ENCODE data around the gene MRPL20.

MRPL20 gene

DNA sequence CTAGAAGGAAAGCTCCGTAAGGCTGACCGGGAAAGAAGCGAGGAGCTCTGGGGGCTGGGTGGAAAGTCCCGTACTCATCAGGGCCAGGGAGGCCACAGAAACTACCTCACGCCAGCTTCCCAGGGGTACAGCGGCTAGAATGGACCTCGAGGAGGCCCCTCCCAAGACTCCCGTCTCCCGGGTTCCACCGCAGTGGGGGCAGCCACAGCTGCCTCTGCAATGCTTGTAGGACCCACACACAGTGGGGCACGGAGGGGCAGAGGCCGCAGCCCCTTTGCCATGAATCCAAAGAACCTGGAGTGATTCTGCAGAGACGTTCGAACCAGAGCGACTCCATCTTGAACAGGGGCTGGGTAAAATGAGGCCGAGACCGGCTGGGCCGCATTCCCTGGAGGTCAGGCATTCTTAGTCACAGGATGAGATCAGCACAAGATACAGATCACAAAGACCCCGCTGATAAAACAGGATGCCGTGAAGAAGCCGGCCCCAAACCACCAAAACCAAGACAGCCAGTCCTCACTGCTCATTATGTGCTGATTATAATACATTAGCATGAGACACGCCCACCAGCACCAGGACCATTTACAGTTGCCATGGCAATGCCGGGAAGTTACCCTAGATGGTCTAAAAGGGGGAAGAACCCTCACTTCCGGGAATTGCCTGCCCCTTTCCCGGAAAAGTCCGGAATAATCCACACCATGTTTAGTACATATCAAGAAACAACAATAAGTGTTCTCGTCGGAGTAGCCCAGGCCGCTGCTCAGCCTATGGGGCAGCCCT lies 15.6 kb upstream of the MRPL20 start:
- no peak overlapping the region for H3K4me3 ChIP-seq (replicated peaks; ENCODE audit: low read depth, low read length)
- TF ChIP-seq, protein P1, sequence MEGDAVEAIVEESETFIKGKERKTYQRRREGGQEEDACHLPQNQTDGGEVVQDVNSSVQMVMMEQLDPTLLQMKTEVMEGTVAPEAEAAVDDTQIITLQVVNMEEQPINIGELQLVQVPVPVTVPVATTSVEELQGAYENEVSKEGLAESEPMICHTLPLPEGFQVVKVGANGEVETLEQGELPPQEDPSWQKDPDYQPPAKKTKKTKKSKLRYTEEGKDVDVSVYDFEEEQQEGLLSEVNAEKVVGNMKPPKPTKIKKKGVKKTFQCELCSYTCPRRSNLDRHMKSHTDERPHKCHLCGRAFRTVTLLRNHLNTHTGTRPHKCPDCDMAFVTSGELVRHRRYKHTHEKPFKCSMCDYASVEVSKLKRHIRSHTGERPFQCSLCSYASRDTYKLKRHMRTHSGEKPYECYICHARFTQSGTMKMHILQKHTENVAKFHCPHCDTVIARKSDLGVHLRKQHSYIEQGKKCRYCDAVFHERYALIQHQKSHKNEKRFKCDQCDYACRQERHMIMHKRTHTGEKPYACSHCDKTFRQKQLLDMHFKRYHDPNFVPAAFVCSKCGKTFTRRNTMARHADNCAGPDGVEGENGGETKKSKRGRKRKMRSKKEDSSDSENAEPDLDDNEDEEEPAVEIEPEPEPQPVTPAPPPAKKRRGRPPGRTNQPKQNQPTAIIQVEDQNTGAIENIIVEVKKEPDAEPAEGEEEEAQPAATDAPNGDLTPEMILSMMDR (IDR thresholded peaks at IDR 0.05; ENCODE audit: low read depth, low read length, missing control alignments): no peak
- no peak for DNase-seq (ENCODE audit: extremely low read depth, low read depth)

DNA sequence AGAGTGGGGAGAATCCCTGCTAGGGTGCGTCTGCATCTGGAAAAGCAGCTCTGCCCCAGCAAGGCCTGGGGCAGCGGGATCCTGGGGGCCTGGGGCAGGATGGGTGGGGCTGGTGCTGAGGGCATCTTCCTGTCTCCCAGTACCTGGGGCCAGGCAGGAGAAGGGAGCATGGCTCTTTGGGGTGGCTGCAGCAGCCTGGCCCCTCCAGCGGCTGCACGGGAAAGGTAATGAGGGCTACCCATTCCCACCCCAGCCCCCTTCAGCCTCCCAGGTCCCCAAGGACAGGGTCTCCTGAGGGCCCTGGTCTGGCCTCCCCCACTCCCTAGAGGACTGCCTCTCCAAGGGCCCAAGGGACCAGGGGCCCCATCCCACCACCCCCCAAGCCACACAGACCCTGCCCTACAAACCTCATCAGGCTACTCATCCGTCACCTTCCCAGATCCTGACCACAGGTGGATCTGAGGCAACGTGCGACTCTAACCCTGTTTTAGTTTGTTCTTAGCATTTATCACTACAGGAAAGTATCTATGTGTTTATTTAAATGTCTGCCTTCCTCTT lies 14.9 kb upstream of the MRPL20 start:
- DNase-seq (ENCODE audit: extremely low read depth, low read depth): no peak
- no peak overlapping the region for H3K4me3 ChIP-seq (replicated peaks; ENCODE audit: low read depth, low read length)
- TF ChIP-seq, protein P1 (IDR thresholded peaks at IDR 0.05; ENCODE audit: low read depth, low read length, missing control alignments): no peak

DNA sequence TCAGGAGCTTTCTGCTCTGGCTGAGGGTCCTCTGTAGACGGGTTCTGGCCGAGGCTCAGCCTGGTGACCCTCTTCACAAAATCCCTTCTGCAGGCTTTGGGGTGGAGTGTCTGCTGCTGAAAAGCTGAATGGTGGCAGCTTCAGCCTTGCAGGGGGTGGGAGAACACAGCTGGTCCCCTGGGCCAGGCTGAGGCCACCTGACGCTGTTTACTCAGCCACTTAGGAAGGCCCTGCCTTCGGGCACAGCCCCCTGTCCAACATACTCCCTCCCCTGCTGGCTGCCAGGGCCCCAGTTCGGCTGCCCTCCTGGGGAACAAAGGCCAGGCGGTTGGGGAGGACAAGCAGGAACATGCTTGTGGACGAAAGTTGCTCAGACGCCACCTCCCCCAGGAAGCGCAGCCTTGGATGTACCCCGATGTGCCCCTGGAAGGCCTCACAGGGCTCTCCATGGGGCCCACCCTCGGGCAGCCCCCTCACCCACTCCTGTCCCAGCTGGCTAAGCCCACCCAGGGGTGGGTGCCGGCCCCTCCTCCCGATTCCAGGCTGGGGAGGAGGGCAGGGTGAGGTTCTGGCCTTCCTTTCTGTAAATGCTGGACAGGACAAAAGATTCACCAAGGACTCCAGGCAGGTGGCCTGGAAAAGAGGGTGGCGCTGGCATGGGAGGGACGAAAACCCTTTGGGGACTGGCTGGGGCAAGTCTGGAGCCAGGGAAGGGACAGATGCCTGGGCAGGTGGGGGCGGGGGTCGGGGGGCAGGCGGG lies 14.2 kb upstream of the MRPL20 start, which contains the start of gene ANKRD65:
Gene ANKRD65, minus strand, starts transcription at position 130 of the 760 bp plus-strand sequence. CDS start 271 bp downstream, outside the sequence.
- TF ChIP-seq, protein P1 (IDR thresholded peaks at IDR 0.05; ENCODE audit: low read depth, low read length, missing control alignments): no peak
- H3K4me3 ChIP-seq (replicated peaks; ENCODE audit: low read depth, low read length): no peak within 1 kb of the TSS
- DNase-seq (ENCODE audit: extremely low read depth, low read depth): no peak

DNA sequence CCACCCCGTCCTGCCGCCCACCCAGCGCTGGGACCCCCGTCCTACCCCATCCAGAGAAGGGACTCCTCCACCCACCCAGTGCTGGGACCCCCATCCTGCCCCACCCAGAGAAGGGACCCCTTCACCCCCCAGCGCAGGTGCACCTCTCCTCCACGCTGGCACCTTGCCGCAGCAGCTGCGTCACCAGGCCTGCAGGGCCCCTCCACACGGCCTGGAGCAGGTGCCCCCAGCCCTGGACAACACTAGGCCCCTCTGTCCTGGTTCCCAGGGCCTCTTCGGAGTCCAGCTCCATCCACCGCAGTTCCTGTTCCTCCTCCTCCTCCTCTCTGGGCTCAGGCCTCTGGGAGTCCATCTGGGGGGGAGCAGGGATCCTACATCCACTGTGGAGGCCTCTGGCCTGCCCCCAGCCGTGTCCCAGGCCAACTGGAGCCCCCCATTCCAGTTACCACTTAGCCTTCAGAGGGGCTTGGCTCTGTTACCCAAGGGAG lies 13.6 kb upstream of the MRPL20 start:
- TF ChIP-seq, protein P1 (IDR thresholded peaks at IDR 0.05; ENCODE audit: low read depth, low read length, missing control alignments): no peak
- no peak for DNase-seq (ENCODE audit: extremely low read depth, low read depth)
- no peak overlapping the region for H3K4me3 ChIP-seq (replicated peaks; ENCODE audit: low read depth, low read length)

DNA sequence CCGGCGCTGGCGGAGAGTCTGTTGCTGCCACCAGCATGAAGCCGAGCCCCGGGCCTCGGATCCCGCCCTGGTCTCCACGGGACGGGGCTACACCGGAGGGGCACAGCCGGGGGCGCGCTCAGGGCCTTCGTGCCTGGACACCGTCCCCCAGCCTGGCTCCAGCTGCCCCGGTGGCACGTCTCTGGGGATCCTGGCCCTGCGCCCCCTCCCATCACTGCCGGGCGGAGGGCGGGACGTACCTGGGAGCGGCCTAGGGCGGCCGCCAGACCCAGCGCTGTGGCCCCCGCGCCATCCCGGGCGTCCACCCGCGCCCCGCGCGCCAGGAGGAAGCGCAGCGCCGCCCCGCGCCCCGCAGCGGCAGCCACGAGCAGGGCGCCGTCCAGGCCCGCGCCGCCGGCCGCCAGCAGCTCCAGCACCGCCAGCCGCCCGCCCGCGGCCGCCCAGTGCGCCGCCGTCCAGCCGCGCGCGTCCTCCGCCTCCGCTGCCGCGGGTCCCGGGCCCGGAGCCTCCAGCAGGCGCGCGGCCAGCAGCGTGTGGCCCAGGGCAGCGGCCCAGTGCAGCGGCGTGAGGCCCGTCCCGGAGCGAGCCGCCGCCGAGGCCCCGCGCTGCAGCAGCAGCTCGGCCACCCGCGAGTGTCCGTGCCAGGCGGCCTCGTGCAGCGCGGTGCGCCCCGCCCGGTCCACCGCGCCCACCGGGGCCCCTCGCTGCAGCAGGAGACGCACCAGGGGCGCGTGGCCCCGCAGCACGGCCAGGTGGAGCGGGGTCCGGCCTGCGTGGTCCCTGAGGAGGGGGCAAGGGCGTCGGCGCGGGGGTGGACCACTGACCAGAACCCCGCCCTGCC lies 12.9 kb upstream of the MRPL20 start:
- no peak for DNase-seq (ENCODE audit: extremely low read depth, low read depth)
- TF ChIP-seq, protein P1 (IDR thresholded peaks at IDR 0.05; ENCODE audit: low read depth, low read length, missing control alignments): no peak
- no peak overlapping the region for H3K4me3 ChIP-seq (replicated peaks; ENCODE audit: low read depth, low read length)

DNA sequence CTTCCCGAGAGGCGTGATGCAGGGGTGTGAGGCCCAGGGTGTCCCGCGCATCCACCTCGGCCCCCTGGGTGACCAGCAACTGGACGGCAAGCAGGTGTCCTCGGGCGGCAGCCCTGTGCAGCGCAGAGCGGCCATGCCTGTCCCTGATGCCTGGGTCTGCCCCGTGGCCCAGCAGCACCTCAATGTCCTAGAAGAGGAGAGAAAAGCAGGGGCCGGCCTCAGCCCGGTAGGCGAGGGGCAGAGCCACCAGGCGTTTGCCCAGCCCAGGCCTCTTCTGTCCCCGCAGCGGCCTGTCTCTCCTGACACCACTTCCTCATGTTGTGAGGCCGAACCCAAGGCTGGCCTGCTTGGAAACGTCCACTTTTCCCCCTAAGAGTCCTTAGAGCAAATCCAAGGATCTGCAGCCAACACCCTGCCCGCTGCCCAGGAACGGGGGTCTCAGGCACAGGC lies 12.3 kb upstream of the MRPL20 start:
- H3K4me3 ChIP-seq (replicated peaks; ENCODE audit: low read depth, low read length): no peak overlapping the region
- no peak for DNase-seq (ENCODE audit: extremely low read depth, low read depth)
- TF ChIP-seq, protein P1 (IDR thresholded peaks at IDR 0.05; ENCODE audit: low read depth, low read length, missing control alignments): no peak
